Measurements from ENCODE around the gene RNF6. TPM values are rescaled to one million over a fixed set of nuclear protein-coding genes. Genes with fewer than 3 reads are reported as not detected.

RNF6 gene
- total RNA-seq, 1 donor from 2014 or later: 14.9 TPM

DNA sequence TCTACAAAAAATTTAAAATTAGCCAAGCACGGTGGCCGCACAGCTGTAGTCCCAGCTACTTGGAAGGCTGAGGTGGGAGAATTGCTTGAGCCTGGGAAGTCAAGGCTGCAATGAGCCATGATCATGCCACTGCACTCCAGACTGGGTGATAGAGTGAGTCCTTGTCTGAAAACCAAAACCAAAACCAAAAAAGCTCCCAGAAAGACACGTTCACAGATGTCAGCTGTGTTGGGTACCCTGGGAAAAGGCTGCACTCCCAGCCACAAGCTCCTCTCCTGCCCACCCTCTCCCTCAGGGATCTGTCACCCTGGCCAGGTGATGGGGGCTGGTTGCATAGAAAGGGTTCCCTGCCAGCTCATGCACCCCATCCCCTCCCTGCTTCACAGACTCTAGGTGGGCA, 53.3 kb downstream of the RNF6 start:
- H3K9me3 Mint-ChIP-seq (ENCODE audit: unreplicated experiment): no peaks in the 10 kb centered on the region
- no peak overlapping the region for H3K4me3 Mint-ChIP-seq (ENCODE audit: unreplicated experiment)
- DNase-seq: no peak
- H3K36me3 Mint-ChIP-seq (ENCODE audit: unreplicated experiment): no peaks in the 10 kb centered on the region
- no peaks in the 10 kb centered on the region for H3K4me1 Mint-ChIP-seq (ENCODE audit: low read depth, unreplicated experiment)
- TF ChIP-seq, protein P1, sequence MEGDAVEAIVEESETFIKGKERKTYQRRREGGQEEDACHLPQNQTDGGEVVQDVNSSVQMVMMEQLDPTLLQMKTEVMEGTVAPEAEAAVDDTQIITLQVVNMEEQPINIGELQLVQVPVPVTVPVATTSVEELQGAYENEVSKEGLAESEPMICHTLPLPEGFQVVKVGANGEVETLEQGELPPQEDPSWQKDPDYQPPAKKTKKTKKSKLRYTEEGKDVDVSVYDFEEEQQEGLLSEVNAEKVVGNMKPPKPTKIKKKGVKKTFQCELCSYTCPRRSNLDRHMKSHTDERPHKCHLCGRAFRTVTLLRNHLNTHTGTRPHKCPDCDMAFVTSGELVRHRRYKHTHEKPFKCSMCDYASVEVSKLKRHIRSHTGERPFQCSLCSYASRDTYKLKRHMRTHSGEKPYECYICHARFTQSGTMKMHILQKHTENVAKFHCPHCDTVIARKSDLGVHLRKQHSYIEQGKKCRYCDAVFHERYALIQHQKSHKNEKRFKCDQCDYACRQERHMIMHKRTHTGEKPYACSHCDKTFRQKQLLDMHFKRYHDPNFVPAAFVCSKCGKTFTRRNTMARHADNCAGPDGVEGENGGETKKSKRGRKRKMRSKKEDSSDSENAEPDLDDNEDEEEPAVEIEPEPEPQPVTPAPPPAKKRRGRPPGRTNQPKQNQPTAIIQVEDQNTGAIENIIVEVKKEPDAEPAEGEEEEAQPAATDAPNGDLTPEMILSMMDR (IDR thresholded peaks at IDR 0.05; ENCODE audit: partially characterized antibody, unreplicated experiment): no peak
- H3K27me3 Mint-ChIP-seq (ENCODE audit: unreplicated experiment): peaks cover 1% of the 10 kb centered on the region
- no peak overlapping the region for H3K27ac Mint-ChIP-seq (ENCODE audit: unreplicated experiment)

DNA sequence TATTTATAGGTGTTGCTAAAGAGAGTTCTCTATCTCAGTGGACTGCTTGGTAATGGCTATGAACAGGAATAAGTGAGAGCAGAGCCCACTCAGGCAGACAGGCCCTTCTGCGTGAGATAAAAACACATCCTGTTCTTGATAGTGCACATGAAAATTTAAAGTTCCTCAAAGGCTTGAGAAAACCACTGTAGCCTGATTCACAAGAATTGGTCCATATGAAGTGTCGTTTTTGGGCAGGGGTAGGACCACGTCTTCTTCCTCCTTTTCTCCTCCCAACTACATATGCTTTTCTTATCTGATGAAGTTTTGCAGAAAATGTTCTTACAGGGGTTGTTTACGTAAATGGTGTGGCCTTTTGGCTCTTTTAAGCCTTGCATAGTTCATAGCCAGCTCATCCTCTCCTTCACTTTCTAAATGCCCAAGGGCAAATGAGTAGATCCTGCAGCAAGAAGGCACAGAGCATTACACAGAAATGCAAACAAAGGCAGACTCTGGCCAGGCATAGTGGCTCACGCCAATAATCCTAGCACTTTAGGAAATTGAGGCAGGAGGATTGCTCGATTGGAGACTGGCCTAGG, 53.8 kb downstream of the RNF6 start:
- peaks cover 1% of the 10 kb centered on the region for H3K27me3 Mint-ChIP-seq (ENCODE audit: unreplicated experiment)
- TF ChIP-seq, protein P1 (IDR thresholded peaks at IDR 0.05; ENCODE audit: partially characterized antibody, unreplicated experiment): no peak
- H3K36me3 Mint-ChIP-seq (ENCODE audit: unreplicated experiment): no peaks in the 10 kb centered on the region
- no peaks in the 10 kb centered on the region for H3K9me3 Mint-ChIP-seq (ENCODE audit: unreplicated experiment)
- no peak overlapping the region for H3K27ac Mint-ChIP-seq (ENCODE audit: unreplicated experiment)
- no peak overlapping the region for H3K4me3 Mint-ChIP-seq (ENCODE audit: unreplicated experiment)
- DNase-seq: no peak
- no peaks in the 10 kb centered on the region for H3K4me1 Mint-ChIP-seq (ENCODE audit: low read depth, unreplicated experiment)

DNA sequence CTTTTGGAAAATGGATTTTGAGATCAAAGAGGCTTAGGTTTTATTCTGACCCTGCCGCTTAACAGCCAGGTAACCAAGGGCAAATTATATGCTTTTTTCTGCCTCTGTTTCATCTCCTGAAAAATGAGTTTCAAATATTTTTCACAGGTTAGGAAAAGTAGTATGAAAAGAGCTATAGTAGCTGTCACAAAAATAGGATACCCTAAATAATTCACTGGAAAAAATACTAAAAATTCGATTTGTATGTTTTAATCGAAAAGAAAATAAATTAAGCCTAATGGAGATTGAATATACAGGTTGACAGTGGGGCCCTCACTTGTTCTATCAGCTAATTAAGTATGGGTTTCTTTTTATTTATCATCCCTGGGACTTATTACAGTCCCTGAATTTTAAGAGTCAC, 58.3 kb downstream of the RNF6 start:
- H3K9me3 Mint-ChIP-seq (ENCODE audit: unreplicated experiment): no peaks in the 10 kb centered on the region
- no peak overlapping the region for H3K27ac Mint-ChIP-seq (ENCODE audit: unreplicated experiment)
- no peaks in the 10 kb centered on the region for H3K4me1 Mint-ChIP-seq (ENCODE audit: low read depth, unreplicated experiment)
- DNase-seq: no peak
- H3K4me3 Mint-ChIP-seq (ENCODE audit: unreplicated experiment): no peak overlapping the region
- peaks cover 1% of the 10 kb centered on the region for H3K27me3 Mint-ChIP-seq (ENCODE audit: unreplicated experiment)
- no peaks in the 10 kb centered on the region for H3K36me3 Mint-ChIP-seq (ENCODE audit: unreplicated experiment)
- TF ChIP-seq, protein P1 (IDR thresholded peaks at IDR 0.05; ENCODE audit: partially characterized antibody, unreplicated experiment): no peak

Other genes starting within 250 kb of the RNF6 start
- 34.1 TPM for gene SHISA2, start 170.3 kb downstream of the RNF6 start, total RNA-seq (ENCODE audit: unreplicated experiment)
- gene CDK8, start 31.8 kb upstream of the RNF6 start, total RNA-seq (ENCODE audit: unreplicated experiment): 27.9 TPM

Data from glutamatergic neuron (in vitro differentiated cells).